A673 (cell line): ENCODE data around the gene TIAL1. TPM values are rescaled to one million over a fixed set of nuclear protein-coding genes. Genes with fewer than 3 reads are reported as not detected.

Experiments
- BruUV-seq: library from RNA; stranded (reverse); fragments of 400-500 nt; replicated peaks from 2 replicates; lab custom pipeline; 2021; lab: Mats Ljungman, UMichigan
- CTCF ChIA-PET: fragments of 300-600 bp; sonication (Branson Sonifier 250); formaldehyde crosslinking; loops from one replicate; lab custom pipeline; 2022; ENCODE audit warnings: antibody characterized with exemption; lab: Charles Lee
- POLR2A ChIA-PET: fragments of 300-600 bp; sonication (Branson Sonifier 250); formaldehyde crosslinking; loops from one replicate; lab custom pipeline; 2022; ENCODE audit warnings: antibody characterized with exemption; ENCODE audit not compliant: low non-redundant PET; lab: Charles Lee
- DNase-seq: peaks from one replicate; pipeline ENCODE4 v3.0.0-alpha.2; 2015; ENCODE audit warnings: low spot score
- H3K27ac ChIP-seq: fragments of 200-600 bp; sonication (generic); 2 replicates; pipeline ENCODE4 v1.5.1; 2016; ENCODE audit warnings: mixed run types, low read depth, mild to moderate bottlenecking, mixed read lengths, antibody characterized with exemption, low read length; ENCODE audit not compliant: poor library complexity, severe bottlenecking
- H3K27me3 ChIP-seq: fragments of 200-600 bp; sonication (generic); replicated peaks from 2 replicates; pipeline ENCODE4 v1.6.1; 2017; ENCODE audit warnings: mixed run types, low read depth, mild to moderate bottlenecking, mixed read lengths, antibody characterized with exemption, low read length; ENCODE audit not compliant: insufficient read depth, poor library complexity
- H3K36me3 ChIP-seq: fragments of 200-600 bp; sonication (generic); 2 replicates; pipeline ENCODE4 v1.6.1; 2016; ENCODE audit warnings: mixed run types, mild to moderate bottlenecking, mixed read lengths, antibody characterized with exemption, low read length; ENCODE audit not compliant: insufficient read depth, poor library complexity, severe bottlenecking
- H3K4me1 ChIP-seq: fragments of 200-600 bp; sonication (generic); 2 replicates; pipeline ENCODE4 v1.6.1; 2017; ENCODE audit warnings: mixed run types, mild to moderate bottlenecking, mixed read lengths, antibody characterized with exemption, low read length; ENCODE audit not compliant: insufficient read depth, poor library complexity, severe bottlenecking
- H3K4me3 ChIP-seq: fragments of 200-600 bp; sonication (generic); 2 replicates; pipeline ENCODE4 v1.5.1; 2016; ENCODE audit warnings: low read depth, mixed run types, mild to moderate bottlenecking, mixed read lengths, low read length; ENCODE audit not compliant: poor library complexity, severe bottlenecking
- H3K9me3 ChIP-seq: fragments of 200-600 bp; sonication (generic); 2 replicates; pipeline ENCODE4 v1.6.1; 2016; ENCODE audit warnings: mixed run types, low read depth, mild to moderate bottlenecking, mixed read lengths, antibody characterized with exemption, low read length; ENCODE audit not compliant: poor library complexity, severe bottlenecking
- CTCF ChIP-seq: fragments of 300-800, 200-600 bp; sonication (generic); conservative IDR thresholded peaks from 2 replicates; pipeline ENCODE4 v1.5.1; 2017; ENCODE audit warnings: low read depth, mild to moderate bottlenecking, antibody characterized with exemption, low read length, moderate library complexity, mixed read lengths
- EZH2 ChIP-seq: fragments of 200-600 bp; sonication (generic); IDR thresholded peaks from 2 replicates; pipeline ENCODE4 v1.6.1; 2017; ENCODE audit warnings: borderline replicate concordance, low read depth, mild to moderate bottlenecking, mixed read lengths, antibody characterized with exemption, low read length; ENCODE audit not compliant: poor library complexity, severe bottlenecking
- intact Hi-C: fragments of 100-400 bp; cut with micrococcal nuclease; formaldehyde crosslinking; loops from one replicate; pipeline ENCODE4 v1.10.0; 2022; ENCODE audit not compliant: unreplicated experiment
- total RNA-seq: library from RNA; stranded (reverse); gene quantifications from 2 replicates; pipeline ENCODE4 v1.2.3, GENCODE V29; 2021

TIAL1 gene
- total RNA-seq, 1 experiment from 2014 or later = 199 TPM

DNA sequence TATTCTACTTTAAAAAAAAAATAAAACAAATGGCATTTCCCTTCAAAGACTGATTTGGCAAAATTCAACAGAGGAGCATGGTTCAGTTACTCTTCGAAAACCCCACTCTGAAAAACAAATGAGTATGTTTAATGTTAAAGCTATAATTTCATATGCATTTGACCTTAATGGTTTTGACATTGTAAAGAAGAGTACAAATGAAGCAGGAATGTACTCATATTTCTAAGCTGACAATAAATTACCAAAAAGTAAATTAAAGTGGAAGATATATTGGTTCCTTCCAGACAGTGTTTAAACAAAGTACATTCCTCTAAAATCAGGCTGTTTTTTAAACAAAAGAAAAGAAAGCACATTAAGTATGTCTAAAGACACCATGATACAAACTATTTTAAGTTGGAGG is 70.6 kb downstream of the TIAL1 start:
- POLR2A ChIA-PET = no interaction called here

GRCh38 chr10:119525116-119525515 is 71.6 kb downstream of the TIAL1 start:
- TF ChIP-seq EZH2 = no peak
- TF ChIP-seq CTCF = no peak
- no peak for DNase-seq
- Histone ChIP-seq H3K27ac (no peak overlapping the region), H3K27me3 (no peaks in the 10 kb centered on the region), H3K4me3 (no peak overlapping the region), H3K9me3 (no peaks in the 10 kb centered on the region), H3K4me1 (no peaks in the 10 kb centered on the region), H3K36me3 (no peaks in the 10 kb centered on the region)
- ChIA-PET CTCF (no interaction called here), POLR2A (no interaction called here)
- BruUV-seq = no TSS peak
- intact Hi-C loops = no loop called here

More for the DNA sequence above, 70.6 kb downstream of the TIAL1 start:
- Histone ChIP-seq H3K27me3 (no peaks in the 10 kb centered on the region), H3K4me1 (peaks cover 10% of the 10 kb centered on the region), H3K4me3 (no peak overlapping the region), H3K27ac (no peak overlapping the region), H3K9me3 (no peaks in the 10 kb centered on the region), H3K36me3 (no peaks in the 10 kb centered on the region)
- CTCF ChIA-PET = interaction anchor here (0.8 kb wide), 1 partner anchor 52 kb away, joined by 3 read pairs; no protein-coding TSS in a partner anchor
- no TSS peak for BruUV-seq
- intact Hi-C loops = no loop called here
- no peak for DNase-seq
- TF ChIP-seq CTCF = no peak

DNA sequence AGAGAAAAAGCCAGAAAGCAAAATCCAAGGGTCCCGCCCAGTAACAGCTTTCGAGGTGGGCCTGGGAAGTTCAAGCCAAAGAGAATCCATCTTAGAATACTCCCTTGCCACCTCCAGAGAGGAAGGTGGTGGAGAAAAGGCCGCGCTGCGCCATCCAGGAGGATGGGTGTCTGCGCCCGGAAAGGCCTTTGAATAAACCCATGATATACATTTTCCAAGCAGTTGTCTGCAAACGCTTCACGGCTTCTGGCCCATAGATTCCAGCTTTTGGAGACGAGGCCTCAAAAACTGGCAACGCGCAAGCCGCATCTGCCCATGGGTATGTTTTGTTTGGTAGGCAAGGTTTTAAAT is 72.1 kb downstream of the TIAL1 start:
- Histone ChIP-seq H3K27me3 (no peaks in the 10 kb centered on the region), H3K4me1 (no peaks in the 10 kb centered on the region), H3K4me3 (no peak overlapping the region), H3K27ac (no peak overlapping the region), H3K9me3 (no peaks in the 10 kb centered on the region), H3K36me3 (no peaks in the 10 kb centered on the region)
- ChIA-PET CTCF (no interaction called here), POLR2A (no interaction called here)
- intact Hi-C loops = no loop called here
- DNase-seq = no peak
- BruUV-seq = no TSS peak
- TF ChIP-seq EZH2 = no peak
- TF ChIP-seq CTCF = no peak
